Activated T-helper 17 cell treated with anti-CD3 and anti-CD28 coated beads, Interleukin-2, amount 50 U/mL, for 72 hours (primary cell): ENCODE data around the gene IL18RAP. TPM values are rescaled to one million over a fixed set of nuclear protein-coding genes. Genes with fewer than 3 reads are reported as not detected.
A peak's percentile ranks its signal among the peaks of the same experiment; 100 is the strongest.

Source experiments
- ATAC-seq: fragments of 150-1000 bp; cut with Tn5 transposase; replicated peaks from 2 replicates; pipeline ENCODE4 v1.10.0; 2021; ENCODE audit warnings: mild to moderate bottlenecking, moderate library complexity
- H3K27ac Mint-ChIP-seq: one replicate; pipeline ENCODE4 v1.8.0; 2022; ENCODE audit warnings: mixed read lengths
- H3K27me3 Mint-ChIP-seq: one replicate; pipeline ENCODE4 v1.8.0; 2022; ENCODE audit warnings: mixed read lengths
- H3K36me3 Mint-ChIP-seq: one replicate; pipeline ENCODE4 v1.8.0; 2022; ENCODE audit warnings: low read depth, mild to moderate bottlenecking, mixed read lengths
- H3K4me1 Mint-ChIP-seq: one replicate; pipeline ENCODE4 v1.8.0; 2022; ENCODE audit warnings: mixed read lengths
- H3K4me3 Mint-ChIP-seq: one replicate; pipeline ENCODE4 v1.8.0; 2022; ENCODE audit warnings: mild to moderate bottlenecking, mixed read lengths
- H3K9me3 Mint-ChIP-seq: one replicate; pipeline ENCODE4 v1.8.0; 2022; ENCODE audit warnings: mixed read lengths
- total RNA-seq, 2 donors: library from RNA; stranded (reverse); gene quantifications; one replicate each; pipeline ENCODE4 v1.2.3, GENCODE V29; 2022

The IL18RAP gene
- total RNA-seq, 2 donors from 2014 or later, result 3.7 to 5.6 TPM

- no peak overlapping the region for H3K4me3 Mint-ChIP-seq
- H3K27me3 Mint-ChIP-seq, result peaks cover 16% of the 10 kb centered on the region
- H3K27ac Mint-ChIP-seq, result no peak overlapping the region
- H3K9me3 Mint-ChIP-seq, result no peaks in the 10 kb centered on the region
- peaks cover 5% of the 10 kb centered on the region for H3K4me1 Mint-ChIP-seq
- no peak for ATAC-seq
- no peaks in the 10 kb centered on the region for H3K36me3 Mint-ChIP-seq
These were observed 64.2 kb downstream of the IL18RAP start for GRCh38 chr2:102486941-102487702.

GRCh38 chr2:102487761-102488462, 65.0 kb downstream of the IL18RAP start:
- no peak overlapping the region for H3K4me3 Mint-ChIP-seq

GRCh38 chr2:102489646-102490045, 66.7 kb downstream of the IL18RAP start:
- H3K9me3 Mint-ChIP-seq, result peaks cover 3% of the 10 kb centered on the region
- ATAC-seq, result no peak

More at GRCh38 chr2:102487761-102488462, 65.0 kb downstream of the IL18RAP start:
- Mint-ChIP-seq H3K27me3 (peaks cover 16% of the 10 kb centered on the region), H3K9me3 (no peaks in the 10 kb centered on the region), H3K4me1 (peaks cover 5% of the 10 kb centered on the region), H3K36me3 (no peaks in the 10 kb centered on the region), H3K27ac (no peak overlapping the region)
- no peak for ATAC-seq

DNA sequence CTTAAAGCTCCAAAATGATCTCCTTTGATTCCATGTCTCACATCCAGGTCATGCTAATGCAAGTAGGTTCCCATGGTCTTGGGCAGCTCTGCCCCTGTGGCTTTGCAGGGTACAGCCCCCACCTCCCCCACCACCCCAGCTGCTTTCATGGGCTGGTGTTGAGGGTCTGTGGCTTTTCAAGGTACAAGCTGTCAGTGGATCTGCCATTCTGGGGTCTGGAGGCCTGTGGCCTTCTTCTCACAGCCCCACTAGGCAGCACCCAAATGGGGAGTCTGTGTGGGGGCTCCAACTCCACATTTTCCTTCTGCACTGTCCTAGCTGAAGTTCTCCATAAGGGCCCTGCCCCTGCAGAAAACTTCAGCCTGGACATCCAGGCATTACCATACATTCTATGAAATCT, 69.0 kb downstream of the IL18RAP start:
- peaks cover 5% of the 10 kb centered on the region for H3K4me1 Mint-ChIP-seq
- H3K9me3 Mint-ChIP-seq, result peaks cover 3% of the 10 kb centered on the region
- H3K4me3 Mint-ChIP-seq, result no peak overlapping the region
- H3K27ac Mint-ChIP-seq, result no peak overlapping the region
- no peaks in the 10 kb centered on the region for H3K36me3 Mint-ChIP-seq
- H3K27me3 Mint-ChIP-seq, result peaks cover 23% of the 10 kb centered on the region
- no peak for ATAC-seq

More at GRCh38 chr2:102489646-102490045, 66.7 kb downstream of the IL18RAP start:
- Mint-ChIP-seq H3K36me3 (no peaks in the 10 kb centered on the region), H3K4me3 (no peak overlapping the region), H3K4me1 (peaks cover 5% of the 10 kb centered on the region), H3K27ac (no peak overlapping the region), H3K27me3 (peaks cover 19% of the 10 kb centered on the region)

GRCh38 chr2:102494570-102494969, 71.6 kb downstream of the IL18RAP start:
- no peak for ATAC-seq
- Mint-ChIP-seq H3K9me3 (peaks cover 3% of the 10 kb centered on the region), H3K27ac (no peak overlapping the region), H3K4me3 (no peak overlapping the region), H3K4me1 (peaks cover 9% of the 10 kb centered on the region), H3K27me3 (peaks cover 13% of the 10 kb centered on the region), H3K36me3 (no peaks in the 10 kb centered on the region)

GRCh38 chr2:102498414-102498813, 75.5 kb downstream of the IL18RAP start:
- Mint-ChIP-seq H3K36me3 (no peaks in the 10 kb centered on the region), H3K4me1 (peaks cover 6% of the 10 kb centered on the region), H3K27ac (no peak overlapping the region), H3K4me3 (no peak overlapping the region), H3K9me3 (peaks cover 3% of the 10 kb centered on the region), H3K27me3 (peaks cover 16% of the 10 kb centered on the region)
- peak; percentile 96 for ATAC-seq

- H3K4me1 Mint-ChIP-seq, result peaks cover 6% of the 10 kb centered on the region
- H3K27me3 Mint-ChIP-seq, result peaks cover 20% of the 10 kb centered on the region
- H3K9me3 Mint-ChIP-seq, result no peaks in the 10 kb centered on the region
- no peak for ATAC-seq
- no peak overlapping the region for H3K4me3 Mint-ChIP-seq
- no peaks in the 10 kb centered on the region for H3K36me3 Mint-ChIP-seq
- H3K27ac Mint-ChIP-seq, result no peak overlapping the region
These were observed 76.6 kb downstream of the IL18RAP start for GRCh38 chr2:102499558-102499957.

Other genes starting within 250 kb of the IL18RAP start
- gene IL1RL2, start 236.1 kb upstream of the IL18RAP start, total RNA-seq, result 1 to 10 TPM in 1 of 2 donors, under 1 TPM in 1; 0.41 to 2.7 TPM
- under 1 TPM; 0.24 to 0.79 TPM for gene IL1RL1, start 111.6 kb upstream of the IL18RAP start, total RNA-seq
- 10 to 100 TPM; 20.5 to 27.7 TPM for gene IL18R1, start 67.4 kb upstream of the IL18RAP start, total RNA-seq
- gene SLC9A4, start 50.1 kb downstream of the IL18RAP start, total RNA-seq, result under 1 TPM; 0.11 TPM
- gene SLC9A2, start 196.4 kb downstream of the IL18RAP start, total RNA-seq, result not detected